PC-3 (cell line): ENCODE results near the gene SLC25A21.

ENCODE experiments used
- EZH2 ChIP-seq: fragments of 300-600 bp; sonication (generic); IDR thresholded peaks from one replicate; pipeline ENCODE4 v1.6.1; 2017; ENCODE audit warnings: antibody characterized with exemption, mild to moderate bottlenecking, low read length; ENCODE audit not compliant: unreplicated experiment
- EZH2phosphoT487 ChIP-seq: fragments of 300-600 bp; sonication (generic); IDR thresholded peaks from 2 replicates; pipeline ENCODE4 v1.6.1; 2018; ENCODE audit warnings: mild to moderate bottlenecking, antibody characterized with exemption, low read length, borderline replicate concordance
- TF ChIP-seq, protein P1 (sequence below): fragments of 300-600 bp; sonication (generic); conservative IDR thresholded peaks from 2 replicates; pipeline ENCODE4 v1.5.1; 2017; ENCODE audit warnings: antibody characterized with exemption, low read depth, mild to moderate bottlenecking, low read length

DNA sequence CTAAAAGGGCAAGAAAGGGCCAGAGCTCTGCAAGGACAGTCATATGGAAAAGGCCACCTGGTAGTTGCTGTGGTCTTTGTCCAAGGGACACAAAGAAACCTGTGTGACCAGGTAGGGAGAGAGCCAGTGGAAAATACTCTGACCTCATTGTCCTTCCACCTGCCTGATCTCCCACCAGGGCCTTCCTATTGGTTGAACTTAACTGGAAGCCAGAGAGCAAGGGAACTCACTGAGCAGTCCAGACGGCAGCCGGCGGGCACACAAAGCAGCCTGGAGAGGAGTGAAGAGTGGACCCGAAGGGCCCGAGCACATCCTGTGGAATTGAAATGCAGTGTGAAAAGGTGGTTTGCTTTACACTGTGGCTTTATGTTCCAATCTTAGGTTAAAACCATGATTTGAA is 120.7 kb downstream of the SLC25A21 start:
- TF ChIP-seq, protein P1, sequence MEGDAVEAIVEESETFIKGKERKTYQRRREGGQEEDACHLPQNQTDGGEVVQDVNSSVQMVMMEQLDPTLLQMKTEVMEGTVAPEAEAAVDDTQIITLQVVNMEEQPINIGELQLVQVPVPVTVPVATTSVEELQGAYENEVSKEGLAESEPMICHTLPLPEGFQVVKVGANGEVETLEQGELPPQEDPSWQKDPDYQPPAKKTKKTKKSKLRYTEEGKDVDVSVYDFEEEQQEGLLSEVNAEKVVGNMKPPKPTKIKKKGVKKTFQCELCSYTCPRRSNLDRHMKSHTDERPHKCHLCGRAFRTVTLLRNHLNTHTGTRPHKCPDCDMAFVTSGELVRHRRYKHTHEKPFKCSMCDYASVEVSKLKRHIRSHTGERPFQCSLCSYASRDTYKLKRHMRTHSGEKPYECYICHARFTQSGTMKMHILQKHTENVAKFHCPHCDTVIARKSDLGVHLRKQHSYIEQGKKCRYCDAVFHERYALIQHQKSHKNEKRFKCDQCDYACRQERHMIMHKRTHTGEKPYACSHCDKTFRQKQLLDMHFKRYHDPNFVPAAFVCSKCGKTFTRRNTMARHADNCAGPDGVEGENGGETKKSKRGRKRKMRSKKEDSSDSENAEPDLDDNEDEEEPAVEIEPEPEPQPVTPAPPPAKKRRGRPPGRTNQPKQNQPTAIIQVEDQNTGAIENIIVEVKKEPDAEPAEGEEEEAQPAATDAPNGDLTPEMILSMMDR: no peak
- TF ChIP-seq EZH2 (no peak), EZH2phosphoT487 (no peak)
